HG03439 (cell line): ENCODE measurements around the gene F11R.
A peak's percentile ranks its signal among the peaks of the same experiment; 100 is the strongest.
"Not testable (repeated sequence)": the region's sequence is repeated elsewhere in the genome, so short reads cannot be mapped to it uniquely, and the experiment has no call there.

Source experiments
- ATAC-seq: cut with Tn5 transposase; IDR thresholded peaks from one replicate; pipeline ENCODE4 v1.9.1; 2021; ENCODE audit warnings: mild to moderate bottlenecking, moderate library complexity; ENCODE audit not compliant: unreplicated experiment

The F11R gene

DNA sequence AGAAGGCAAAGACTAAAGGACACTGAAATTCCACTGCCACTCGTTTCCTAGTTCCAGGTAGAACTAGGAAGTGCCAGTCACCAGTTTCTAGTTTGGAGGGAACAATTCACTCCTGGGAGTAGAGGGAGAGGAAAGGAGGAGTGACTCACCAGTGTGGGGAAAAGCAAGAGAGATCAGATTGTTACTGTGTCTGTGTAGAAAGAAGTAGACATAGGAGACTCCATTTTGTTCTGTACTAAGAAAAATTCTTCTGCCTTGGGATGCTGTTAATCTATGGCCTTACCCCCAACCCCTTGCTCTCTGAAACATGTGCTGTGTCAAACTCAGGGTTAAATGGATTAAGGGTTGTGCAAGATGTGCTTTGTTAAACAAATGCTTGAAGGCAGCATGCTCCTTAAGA, 4.3 kb downstream of the F11R start:
- not testable (repeated sequence) for ATAC-seq

- ATAC-seq, result peak; percentile 84
Measured at GRCh38 chr1:161013488-161014230, 7.3 kb downstream of the F11R start.

DNA sequence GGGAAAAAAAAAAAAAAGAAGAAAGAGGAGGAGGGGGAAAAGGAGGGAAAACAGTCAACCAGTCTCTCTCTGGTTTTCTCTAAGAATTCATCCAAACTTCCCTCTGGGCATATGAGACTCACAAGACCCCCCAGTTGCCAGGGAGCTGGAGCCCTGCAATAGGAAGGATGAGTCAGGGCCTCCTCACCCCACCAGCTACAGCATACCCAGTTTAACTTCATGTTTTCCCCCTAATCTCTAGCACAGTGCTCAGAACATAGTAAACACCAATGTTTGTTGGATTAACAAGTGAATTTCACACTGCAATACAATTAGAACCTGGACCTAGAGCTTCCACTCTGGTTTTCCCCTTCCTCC, 7.8 kb downstream of the F11R start:
- ATAC-seq, result no peak

GRCh38 chr1:161012420-161012819, 8.5 kb downstream of the F11R start:
- ATAC-seq, result no peak

GRCh38 chr1:161009602-161010211, 11.2 kb downstream of the F11R start:
- no peak for ATAC-seq

- no peak for ATAC-seq
Measured at GRCh38 chr1:161008869-161009510, 12.0 kb downstream of the F11R start.

DNA sequence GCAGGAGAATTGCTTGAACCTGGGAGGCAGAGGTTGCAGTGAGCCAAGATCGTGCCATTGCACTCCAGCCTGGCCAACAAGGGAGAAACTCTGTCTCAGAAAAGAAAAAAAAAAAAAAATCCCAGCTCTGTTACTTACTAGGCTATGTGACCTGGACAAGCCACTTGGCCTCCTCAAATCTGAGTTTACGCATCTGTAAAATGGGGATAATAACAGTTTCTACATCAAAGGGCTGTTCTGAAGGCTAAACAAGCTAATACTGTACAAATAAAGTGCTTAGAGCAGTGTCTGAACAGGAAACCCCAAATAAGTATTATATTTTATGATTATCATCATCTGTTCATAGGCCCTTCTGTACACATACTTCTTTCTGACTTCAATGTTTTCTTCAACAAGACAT, 13.6 kb downstream of the F11R start:
- ATAC-seq, result no peak

- ATAC-seq, result no peak
Measured at GRCh38 chr1:161006563-161006962, 14.4 kb downstream of the F11R start.

- ATAC-seq, result no peak
Measured at GRCh38 chr1:161001525-161001924, 19.4 kb downstream of the F11R start.

DNA sequence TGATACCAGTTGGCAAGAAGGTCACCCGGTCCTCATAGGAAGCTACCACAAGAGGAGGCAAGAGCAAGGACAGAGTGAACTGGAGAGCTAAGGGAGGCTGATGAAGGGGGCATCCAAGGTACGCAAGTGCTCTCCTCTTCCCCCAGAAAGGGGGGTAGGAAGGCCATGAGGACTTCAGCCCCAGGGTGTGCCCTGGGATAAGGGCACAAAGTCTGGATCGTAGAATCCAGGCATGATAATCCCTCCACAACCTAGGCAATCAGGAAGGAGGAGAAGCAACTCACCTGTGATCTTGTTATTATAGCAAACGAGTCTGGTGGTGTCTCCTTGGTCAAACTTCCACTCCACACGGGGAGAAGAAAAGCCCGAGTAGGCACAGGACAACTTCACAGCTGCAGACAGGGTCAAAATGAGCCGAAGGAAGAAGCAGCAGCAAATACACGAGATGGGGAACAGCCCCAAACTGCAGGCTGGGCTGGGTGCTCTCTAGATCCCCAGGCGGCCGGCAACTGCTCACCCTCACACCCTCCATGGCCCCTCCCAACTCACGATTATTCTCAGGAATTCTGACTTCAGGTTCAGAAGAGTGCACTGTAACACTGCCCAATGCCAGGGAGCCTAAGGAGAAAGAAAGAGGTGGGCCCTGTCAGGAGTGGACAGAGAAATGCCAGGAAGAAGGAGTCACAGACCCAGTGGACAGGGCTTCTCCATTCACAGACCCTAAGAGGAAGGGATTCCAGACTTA, 20.0 kb downstream of the F11R start:
- no peak for ATAC-seq

DNA sequence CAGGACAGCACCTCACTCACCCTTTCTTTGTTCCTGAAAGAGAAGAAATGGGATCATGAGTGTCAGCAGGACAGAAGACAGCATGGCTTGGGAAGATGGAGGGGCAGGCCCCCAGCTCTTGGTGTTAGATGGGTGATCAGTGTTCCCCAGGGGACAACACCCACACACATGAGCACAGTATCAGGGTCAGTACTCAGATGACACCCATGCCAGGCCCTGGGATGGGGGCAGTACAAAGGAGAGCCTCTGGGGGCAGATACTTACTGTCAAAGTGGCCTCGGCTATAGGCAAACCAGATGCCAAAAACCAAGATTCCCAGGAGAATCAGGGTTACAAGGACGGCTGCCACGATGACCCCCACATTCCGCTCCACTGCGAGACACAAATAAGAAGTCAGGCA, 21.6 kb downstream of the F11R start:
- ATAC-seq, result no peak

- ATAC-seq, result no peak
Measured at GRCh38 chr1:160997323-160998038, 23.5 kb downstream of the F11R start.

DNA sequence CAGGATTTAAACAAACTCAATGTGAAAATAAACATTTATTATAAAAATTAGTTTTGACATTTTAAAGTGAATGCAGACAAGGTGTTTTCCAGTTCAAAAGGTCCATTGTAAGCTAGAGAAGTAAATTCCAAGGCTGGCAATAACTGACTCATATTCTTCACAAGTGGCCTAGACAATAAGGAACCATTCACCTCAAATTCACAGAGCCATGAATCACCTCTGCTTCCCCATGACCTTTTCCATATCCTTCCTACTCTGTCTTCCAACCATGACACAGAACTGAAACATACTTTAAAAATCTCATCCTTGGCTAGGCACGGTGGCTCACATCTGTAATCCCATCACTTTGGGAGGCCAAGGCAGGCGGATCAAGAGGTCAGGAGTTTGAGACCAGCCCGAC, 24.8 kb downstream of the F11R start:
- no peak for ATAC-seq

DNA sequence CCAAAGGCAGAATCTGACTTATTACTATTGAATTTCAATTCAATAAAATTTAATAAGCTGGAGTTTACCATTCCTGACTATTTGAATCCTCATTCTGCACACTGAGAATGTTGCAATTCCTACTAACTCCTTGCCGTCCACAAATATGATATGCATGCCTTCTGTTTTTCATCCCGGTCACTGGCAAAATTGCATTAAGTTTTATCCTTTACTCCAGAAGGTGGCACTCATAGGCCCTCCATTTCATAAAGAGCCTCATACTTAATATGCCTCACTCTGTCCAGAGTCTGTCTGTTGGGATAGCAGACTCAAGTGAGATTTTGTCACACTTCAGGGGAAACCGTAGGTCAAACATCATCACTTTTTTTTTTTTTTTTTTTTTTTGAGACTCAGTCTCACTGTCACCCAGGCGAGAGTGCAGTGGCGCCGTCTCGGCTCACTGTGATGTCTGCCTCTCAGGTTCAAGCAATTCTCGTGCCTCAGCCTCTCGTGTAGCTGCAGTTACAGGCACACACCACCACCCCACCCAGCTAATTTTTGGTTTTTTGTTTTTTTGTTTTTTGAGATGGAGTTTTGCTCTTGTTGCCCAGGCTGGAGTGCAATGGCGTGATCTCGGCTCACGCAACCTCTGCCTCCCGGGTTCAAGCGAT, 27.3 kb downstream of the F11R start:
- no peak for ATAC-seq

DNA sequence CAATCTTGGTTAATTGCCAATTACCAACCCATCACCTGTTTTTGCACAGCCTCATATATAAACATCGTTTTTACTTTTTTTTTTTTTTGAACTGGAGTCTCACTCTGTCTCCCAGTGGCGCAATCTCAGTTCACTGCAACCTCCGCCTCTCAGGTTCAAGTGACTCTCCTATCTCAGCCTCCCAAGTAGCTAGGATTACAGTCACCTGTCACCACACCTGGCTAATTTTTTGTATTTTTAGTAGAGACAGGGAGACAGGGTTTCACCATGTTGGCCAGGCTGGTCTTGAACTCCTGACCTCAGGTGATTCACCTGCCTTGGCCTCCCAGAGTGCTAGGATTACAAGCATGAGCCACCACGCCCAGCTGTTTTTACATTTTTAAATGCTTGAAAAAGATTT, 28.9 kb downstream of the F11R start:
- ATAC-seq, result not testable (repeated sequence)

GRCh38 chr1:160987359-160988050, 33.4 kb downstream of the F11R start:
- no peak for ATAC-seq

DNA sequence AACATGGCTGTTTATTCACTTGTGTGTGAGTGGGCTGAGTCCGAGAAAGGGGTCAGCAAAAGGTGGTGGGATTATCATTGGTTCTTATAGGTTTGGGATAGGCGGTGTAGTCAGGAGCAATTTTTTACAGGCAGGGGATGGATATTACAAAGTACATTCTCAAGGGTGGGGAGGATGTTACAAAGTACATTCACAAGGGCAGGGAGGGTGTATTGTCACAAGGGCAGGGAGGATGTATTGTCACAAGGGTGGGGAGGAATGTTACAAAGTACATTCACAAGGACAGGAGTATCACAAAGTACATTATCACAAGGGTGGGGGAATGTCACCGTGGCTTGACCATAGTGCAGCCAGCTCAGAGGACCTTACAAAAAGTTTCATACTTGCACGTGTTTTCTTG, 35.2 kb downstream of the F11R start:
- ATAC-seq, result no peak

- ATAC-seq, result no peak
Measured at GRCh38 chr1:160981584-160982411, 39.2 kb downstream of the F11R start.

DNA sequence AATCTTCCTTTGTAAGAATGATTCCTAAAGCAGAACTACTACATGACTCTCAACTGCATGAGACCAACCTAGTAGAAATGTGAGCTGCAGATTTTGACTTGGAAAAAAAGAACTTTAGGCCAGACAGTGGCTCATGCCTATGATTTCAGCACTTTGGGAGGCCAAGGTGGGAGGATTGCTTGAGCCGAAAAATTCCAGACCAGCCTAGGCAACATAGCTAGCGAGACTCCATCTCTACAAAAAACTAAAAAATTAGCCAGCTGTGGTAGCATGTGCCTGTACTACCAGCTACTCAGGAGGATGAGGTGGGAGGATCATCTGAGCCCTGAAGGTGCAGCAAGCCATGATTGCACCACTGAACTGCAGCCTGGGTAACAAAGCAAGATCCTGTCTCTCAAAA, 41.7 kb downstream of the F11R start:
- ATAC-seq, result no peak
